ENCODE measurements around the gene PREPL.

- TF ChIP-seq, protein P1, sequence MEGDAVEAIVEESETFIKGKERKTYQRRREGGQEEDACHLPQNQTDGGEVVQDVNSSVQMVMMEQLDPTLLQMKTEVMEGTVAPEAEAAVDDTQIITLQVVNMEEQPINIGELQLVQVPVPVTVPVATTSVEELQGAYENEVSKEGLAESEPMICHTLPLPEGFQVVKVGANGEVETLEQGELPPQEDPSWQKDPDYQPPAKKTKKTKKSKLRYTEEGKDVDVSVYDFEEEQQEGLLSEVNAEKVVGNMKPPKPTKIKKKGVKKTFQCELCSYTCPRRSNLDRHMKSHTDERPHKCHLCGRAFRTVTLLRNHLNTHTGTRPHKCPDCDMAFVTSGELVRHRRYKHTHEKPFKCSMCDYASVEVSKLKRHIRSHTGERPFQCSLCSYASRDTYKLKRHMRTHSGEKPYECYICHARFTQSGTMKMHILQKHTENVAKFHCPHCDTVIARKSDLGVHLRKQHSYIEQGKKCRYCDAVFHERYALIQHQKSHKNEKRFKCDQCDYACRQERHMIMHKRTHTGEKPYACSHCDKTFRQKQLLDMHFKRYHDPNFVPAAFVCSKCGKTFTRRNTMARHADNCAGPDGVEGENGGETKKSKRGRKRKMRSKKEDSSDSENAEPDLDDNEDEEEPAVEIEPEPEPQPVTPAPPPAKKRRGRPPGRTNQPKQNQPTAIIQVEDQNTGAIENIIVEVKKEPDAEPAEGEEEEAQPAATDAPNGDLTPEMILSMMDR (IDR thresholded peaks at IDR 0.05), result no peak
- TF ChIP-seq EP300 (IDR thresholded peaks at IDR 0.05), result no peak
These were observed 16.2 kb upstream of the PREPL start for GRCh38 chr2:44377486-44377885.
